Left ventricle myocardium inferior (tissue), 1 donor: Measurements from ENCODE around the gene IP6K1. TPM values are rescaled to one million over a fixed set of nuclear protein-coding genes. Genes with fewer than 3 reads are reported as not detected.

ENCODE experiments used
- DNase-seq: peaks from one replicate; pipeline ENCODE4 v3.0.0-alpha.2; 2020
- H3K27ac ChIP-seq: fragments of 200-600 bp; replicated peaks from 2 replicates; pipeline ENCODE4 v1.8.0; 2021
- H3K27me3 ChIP-seq: fragments of 200-600 bp; 2 replicates; pipeline ENCODE4 v1.8.0; 2021; ENCODE audit warnings: low read depth
- H3K36me3 ChIP-seq: fragments of 200-600 bp; 2 replicates; pipeline ENCODE4 v1.8.0; 2021
- H3K4me1 ChIP-seq: fragments of 200-600 bp; 2 replicates; pipeline ENCODE4 v1.8.0; 2021
- H3K4me3 ChIP-seq: fragments of 200-600 bp; 2 replicates; pipeline ENCODE4 v1.8.0; 2021; ENCODE audit warnings: mild to moderate bottlenecking, moderate library complexity
- H3K9me3 ChIP-seq: fragments of 200-600 bp; replicated peaks from 2 replicates; pipeline ENCODE4 v1.8.0; 2021
- CTCF ChIP-seq: fragments of 200-600 bp; IDR thresholded peaks from 2 replicates; pipeline ENCODE4 v1.8.0; 2021; ENCODE audit warnings: antibody characterized with exemption, mild to moderate bottlenecking, borderline replicate concordance
- intact Hi-C: fragments of 100-400 bp; cut with micrococcal nuclease; formaldehyde crosslinking; loops from one replicate; pipeline ENCODE4 v1.11.0; 2022
- total RNA-seq: library from RNA; stranded (reverse); fragmentation: NEBNext Ultra II Directional; extraction: Animal tissue kit (Norgen Biotek cat#: 25700); gene quantifications from one replicate; pipeline ENCODE4 v1.2.1, GENCODE V29; 2021
- donor health status: DM: no; HTN: yes; CAD: no; lungs with severe emphysema.

The IP6K1 gene
- total RNA-seq, 1 donor from 2014 or later: 16.9 TPM

DNA sequence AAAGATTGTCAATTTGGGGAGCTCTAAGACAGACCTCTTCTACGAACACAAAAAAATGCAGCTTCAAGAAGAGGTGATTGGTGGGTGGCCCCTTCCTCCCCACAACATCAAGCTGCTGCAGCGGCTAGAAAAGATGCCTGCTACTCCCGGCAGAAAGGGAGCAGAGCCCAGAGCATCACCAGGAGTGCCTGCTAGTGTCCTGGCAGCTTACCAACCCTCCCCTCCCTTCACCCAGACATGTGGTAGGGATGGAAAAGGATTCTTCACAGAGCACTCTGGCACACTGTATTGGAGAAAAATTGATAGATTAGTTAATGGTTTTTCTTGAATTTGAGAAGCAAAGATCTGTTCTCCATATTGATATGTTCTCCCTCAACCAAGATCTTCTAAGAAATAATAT is 10.8 kb downstream of the IP6K1 start:
- Histone ChIP-seq H3K4me1 (peaks cover 23% of the 10 kb centered on the region), H3K27me3 (no peaks in the 10 kb centered on the region), H3K4me3 (no peak overlapping the region), H3K27ac (no peak overlapping the region), H3K36me3 (peaks cover 13% of the 10 kb centered on the region), H3K9me3 (no peaks in the 10 kb centered on the region)
- no peak for DNase-seq
- TF ChIP-seq CTCF: no peak
- intact Hi-C loops: no loop called here

DNA sequence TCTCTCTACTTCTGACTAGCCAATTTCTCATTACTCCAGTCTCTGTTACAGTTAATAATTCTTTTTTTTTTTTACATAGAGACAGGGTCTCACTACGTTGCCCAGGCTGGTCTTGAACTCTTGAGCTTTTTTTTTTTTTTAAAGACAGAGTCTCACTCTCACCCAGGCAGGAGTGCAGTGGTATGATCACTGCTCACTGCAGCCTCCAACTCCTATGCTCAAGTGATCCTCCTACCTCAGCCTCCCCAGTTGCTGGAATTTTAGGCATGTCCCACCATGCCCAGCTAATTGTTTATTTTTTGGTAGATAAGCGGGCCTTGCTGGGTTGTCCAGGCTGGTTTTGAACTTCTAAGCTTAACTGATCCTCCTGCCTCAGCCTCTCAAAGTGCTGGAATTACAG is 13.6 kb downstream of the IP6K1 start:
- DNase-seq: no peak
- intact Hi-C loops: no loop called here
- H3K36me3 ChIP-seq: peaks cover 13% of the 10 kb centered on the region
- no peaks in the 10 kb centered on the region for H3K9me3 ChIP-seq
- TF ChIP-seq CTCF: no peak
- H3K4me3 ChIP-seq: no peak overlapping the region
- no peaks in the 10 kb centered on the region for H3K27me3 ChIP-seq
- H3K27ac ChIP-seq: no peak overlapping the region
- peaks cover 18% of the 10 kb centered on the region for H3K4me1 ChIP-seq

- Histone ChIP-seq H3K27me3 (no peaks in the 10 kb centered on the region), H3K4me1 (peaks cover 18% of the 10 kb centered on the region), H3K9me3 (no peaks in the 10 kb centered on the region), H3K27ac (no peak overlapping the region), H3K36me3 (peaks cover 3% of the 10 kb centered on the region), H3K4me3 (no peak overlapping the region)
- intact Hi-C loops: no loop called here
- DNase-seq: no peak
- no peak for TF ChIP-seq CTCF
These were observed 14.9 kb downstream of the IP6K1 start for GRCh38 chr3:49771340-49771938.

DNA sequence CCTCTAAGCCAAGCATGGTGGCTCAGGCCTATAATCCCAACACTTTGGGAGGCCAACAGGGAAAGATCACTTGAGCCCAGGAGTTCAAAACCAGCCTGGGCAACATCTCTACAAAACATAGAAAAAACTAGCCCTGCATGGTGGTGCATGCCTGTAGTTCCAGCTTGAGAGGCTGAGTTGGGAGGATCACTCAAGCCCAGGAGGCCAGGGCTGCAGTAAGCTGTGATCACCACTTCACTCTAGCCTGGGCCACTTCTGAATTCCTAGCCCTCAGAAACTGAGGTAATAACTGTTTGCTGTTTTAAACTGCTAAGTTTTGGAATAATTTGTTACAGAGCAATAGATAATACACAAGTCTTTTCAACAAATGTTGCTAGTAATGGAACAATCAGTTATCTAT is 16.4 kb downstream of the IP6K1 start:
- intact Hi-C loops: no loop called here
- DNase-seq: no peak
- Histone ChIP-seq H3K27me3 (no peaks in the 10 kb centered on the region), H3K4me3 (no peak overlapping the region), H3K36me3 (no peaks in the 10 kb centered on the region), H3K27ac (no peak overlapping the region), H3K9me3 (no peaks in the 10 kb centered on the region), H3K4me1 (peaks cover 9% of the 10 kb centered on the region)
- no peak for TF ChIP-seq CTCF

- Histone ChIP-seq H3K36me3 (no peaks in the 10 kb centered on the region), H3K9me3 (no peaks in the 10 kb centered on the region), H3K4me1 (peaks cover 8% of the 10 kb centered on the region), H3K4me3 (no peak overlapping the region), H3K27me3 (no peaks in the 10 kb centered on the region), H3K27ac (no peak overlapping the region)
- no peak for TF ChIP-seq CTCF
- DNase-seq: no peak
- intact Hi-C loops: no loop called here
These were observed 16.9 kb downstream of the IP6K1 start for GRCh38 chr3:49769286-49769915.
